C4-2B (cell line): ENCODE measurements around the gene TCAP.

Experiments used
- H3K27ac ChIP-seq: fragments of 450-650 bp; 2 replicates; pipeline ENCODE4 v1.5.1; 2017
- CTCF ChIP-seq: fragments of 450-650 bp; conservative IDR thresholded peaks from 2 replicates; pipeline ENCODE4 v1.5.1; 2017; ENCODE audit warnings: mild to moderate bottlenecking
- ZFX ChIP-seq: fragments of 450-650 bp; IDR thresholded peaks from 2 replicates; pipeline ENCODE4 v1.6.1; 2017

Gene TCAP

GRCh38 chr17:39627047-39627711, 38.0 kb upstream of the TCAP start:
- no peak for TF ChIP-seq CTCF
- TF ChIP-seq ZFX, result no peak
- H3K27ac ChIP-seq, result no peak overlapping the region

GRCh38 chr17:39627712-39628516, 37.2 kb upstream of the TCAP start:
- H3K27ac ChIP-seq, result no peak overlapping the region
- TF ChIP-seq ZFX (no peak), CTCF (no peak)

- TF ChIP-seq ZFX (no peak), CTCF (no peak)
Measured at GRCh38 chr17:39628655-39629493, 36.3 kb upstream of the TCAP start.

GRCh38 chr17:39629494-39629880, 35.7 kb upstream of the TCAP start:
- H3K27ac ChIP-seq, result no peak overlapping the region
- TF ChIP-seq CTCF, result no peak
- TF ChIP-seq ZFX, result no peak

More at GRCh38 chr17:39628655-39629493, 36.3 kb upstream of the TCAP start:
- no peak overlapping the region for H3K27ac ChIP-seq

GRCh38 chr17:39629898-39630297, 35.3 kb upstream of the TCAP start:
- no peak overlapping the region; the same call in 1 of the 2 replicates for H3K27ac ChIP-seq
- TF ChIP-seq ZFX (no peak), CTCF (no peak)

GRCh38 chr17:39631403-39631802, 33.7 kb upstream of the TCAP start:
- H3K27ac ChIP-seq, result peak overlapping the region; percentile 85
- no peak for TF ChIP-seq ZFX
- no peak for TF ChIP-seq CTCF
